Stimulated activated CD4-positive, alpha-beta T cell treated with anti-CD3 and anti-CD28 coated beads, Interleukin-12 subunit alpha, Interleukin-12 subunit beta, amount 100 ng/mL, for 4 hours (primary cell): Measurements from ENCODE around the gene HIP1R.
"Not testable (repeated sequence)": the region's sequence is repeated elsewhere in the genome, so short reads cannot be mapped to it uniquely, and the experiment has no call there.

ENCODE experiments used
- DNase-seq: peaks from one replicate; pipeline ENCODE4 v3.0.0-alpha.2; 2020

HIP1R gene

GRCh38 chr12:122878780-122879612 lies 43.7 kb downstream of the HIP1R start:
- DNase-seq = no peak

- no peak for DNase-seq
Observed at GRCh38 chr12:122880155-122880667, 45.0 kb downstream of the HIP1R start.

- DNase-seq = no peak
Observed at GRCh38 chr12:122880668-122881067, 45.4 kb downstream of the HIP1R start.

GRCh38 chr12:122882908-122883558 lies 47.8 kb downstream of the HIP1R start:
- no peak for DNase-seq

- DNase-seq = no peak
Observed at GRCh38 chr12:122884091-122884826, 49.0 kb downstream of the HIP1R start.

GRCh38 chr12:122884860-122885259 lies 49.6 kb downstream of the HIP1R start:
- DNase-seq = no peak

- no peak for DNase-seq
Observed at GRCh38 chr12:122886161-122886560, 50.9 kb downstream of the HIP1R start.

- no peak for DNase-seq
Observed at GRCh38 chr12:122886851-122887818, 51.9 kb downstream of the HIP1R start.

GRCh38 chr12:122887819-122888212 lies 52.6 kb downstream of the HIP1R start:
- no peak for DNase-seq

- no peak for DNase-seq
Observed at GRCh38 chr12:122888232-122888752, 53.0 kb downstream of the HIP1R start.

GRCh38 chr12:122889761-122890520 lies 54.7 kb downstream of the HIP1R start:
- no peak for DNase-seq

GRCh38 chr12:122891661-122892525 lies 56.6 kb downstream of the HIP1R start:
- no peak for DNase-seq

- not testable (repeated sequence) for DNase-seq
Observed at GRCh38 chr12:122892724-122893123, 57.5 kb downstream of the HIP1R start.

GRCh38 chr12:122893208-122894153 lies 58.2 kb downstream of the HIP1R start:
- DNase-seq = no peak

- DNase-seq = no peak
Observed at GRCh38 chr12:122894193-122895121, 59.2 kb downstream of the HIP1R start.

GRCh38 chr12:122895320-122895703 lies 60.1 kb downstream of the HIP1R start:
- DNase-seq = no peak

GRCh38 chr12:122895704-122896636 lies 60.7 kb downstream of the HIP1R start, which contains the start of gene VPS37B:
VPS37B (minus strand) TSS chr12:122896124; CDS start chr12:122896062, 62 bp downstream.
- peak; percentile 80 for DNase-seq
